IMR-90 (cell line): ENCODE measurements around the gene FPR3. TPM values are rescaled to one million over a fixed set of nuclear protein-coding genes. Genes with fewer than 3 reads are reported as not detected.
"Not testable (repeated sequence)": the region's sequence is repeated elsewhere in the genome, so short reads cannot be mapped to it uniquely, and the experiment has no call there.

ENCODE experiments used
- ATAC-seq: fragments of 200-7000 bp; cut with Tn5 transposase; 2 replicates; pipeline ENCODE4 v1.9.1; 2020; ENCODE audit warnings: low read depth, mild to moderate bottlenecking, moderate library complexity
- BruUV-seq: library from RNA; stranded (reverse); fragments of 400-500 nt; replicated peaks from 2 replicates; lab custom pipeline; 2021; lab: Mats Ljungman, UMichigan
- CTCF ChIA-PET: fragments of 300-600 bp; formaldehyde crosslinking; extraction: SDS; loops from one replicate; lab custom pipeline; 2021; ENCODE audit warnings: antibody characterized with exemption; lab: Yijun Ruan, JAX
- POLR2A ChIA-PET: fragments of 300-600 bp; sonication (Branson Sonifier 250); formaldehyde crosslinking; loops from one replicate; lab custom pipeline; 2022; ENCODE audit warnings: antibody characterized with exemption; ENCODE audit not compliant: unreplicated experiment; lab: Charles Lee
- DNase-seq: peaks from one replicate; pipeline ENCODE4 v3.0.0; 2013
- H2AFZ ChIP-seq: replicated peaks from 2 replicates; pipeline ENCODE3; 2013; ENCODE audit warnings: low read length, mild to moderate bottlenecking; ENCODE audit not compliant: poor library complexity
- H2AK5ac ChIP-seq: 2 replicates; pipeline ENCODE4 v1.6.1; 2013; ENCODE audit warnings: low read depth, low read length, inconsistent platforms
- H2AK9ac ChIP-seq: replicated peaks from 2 replicates; pipeline ENCODE3; 2013; ENCODE audit warnings: mild to moderate bottlenecking, low read depth, low read length, moderate library complexity; ENCODE audit not compliant: poor library complexity
- H2BK120ac ChIP-seq: 2 replicates; pipeline ENCODE4 v1.6.1; 2013; ENCODE audit warnings: low read depth, low read length, inconsistent platforms
- H2BK15ac ChIP-seq: 3 replicates; pipeline ENCODE4 v1.6.1; 2013; ENCODE audit warnings: low read depth, low read length, inconsistent platforms
- H2BK20ac ChIP-seq: 2 replicates; pipeline ENCODE4 v1.6.1; 2013; ENCODE audit warnings: low read depth, mild to moderate bottlenecking, inconsistent platforms, low read length, moderate library complexity
- H2BK5ac ChIP-seq: 2 replicates; pipeline ENCODE4 v1.6.1; 2013; ENCODE audit warnings: mild to moderate bottlenecking, low read depth, low read length, inconsistent platforms; ENCODE audit not compliant: poor library complexity, severe bottlenecking
- H3K14ac ChIP-seq: replicated peaks from 2 replicates; pipeline ENCODE4 v1.6.1; 2013; ENCODE audit warnings: low read depth, low read length, inconsistent platforms
- H3K18ac ChIP-seq: 2 replicates; pipeline ENCODE4 v1.6.1; 2013; ENCODE audit warnings: low read depth, low read length, control low read depth
- H3K23ac ChIP-seq: 2 replicates; pipeline ENCODE4 v1.6.1; 2013; ENCODE audit warnings: low read depth, low read length, inconsistent platforms
- H3K27ac ChIP-seq: 2 replicates; pipeline ENCODE4 v1.5.1; 2013; ENCODE audit warnings: mild to moderate bottlenecking, control low read depth, low read length; ENCODE audit not compliant: insufficient read depth
- H3K27me3 ChIP-seq: 2 replicates; pipeline ENCODE4 v1.6.1; 2013; ENCODE audit warnings: low read length; ENCODE audit not compliant: control insufficient read depth, insufficient read depth
- H3K36me3 ChIP-seq: 2 replicates; pipeline ENCODE4 v1.6.1; 2013; ENCODE audit warnings: low read length, mixed read lengths; ENCODE audit not compliant: control insufficient read depth, insufficient read depth
- H3K4ac ChIP-seq: 2 replicates; pipeline ENCODE4 v1.6.1; 2013; ENCODE audit warnings: low read depth, low read length, inconsistent platforms
- H3K4me1 ChIP-seq: 2 replicates; pipeline ENCODE4 v1.6.1; 2013; ENCODE audit warnings: low read length, mixed read lengths; ENCODE audit not compliant: control insufficient read depth, insufficient read depth
- H3K4me2 ChIP-seq: 2 replicates; pipeline ENCODE4 v1.6.1; 2013; ENCODE audit warnings: low read depth, mild to moderate bottlenecking, control low read depth, low read length, moderate library complexity
- H3K4me3 ChIP-seq: 2 replicates; pipeline ENCODE4 v1.5.1; 2013; ENCODE audit warnings: low read depth, mild to moderate bottlenecking, control low read depth, low read length, moderate library complexity; ENCODE audit not compliant: insufficient read depth
- H3K56ac ChIP-seq: 2 replicates; pipeline ENCODE4 v1.6.1; 2013; ENCODE audit warnings: low read length, inconsistent platforms; ENCODE audit not compliant: insufficient read depth; ENCODE audit errors: extremely low read depth
- H3K79me1 ChIP-seq, 2 experiments: 2 replicates each; pipeline ENCODE4 v1.6.1; 2013; ENCODE audit warnings: low read length in 2 of 2, inconsistent platforms in 1 of 2, low read depth in 1 of 2
- H3K9ac ChIP-seq: 2 replicates; pipeline ENCODE4 v1.6.1; 2013; ENCODE audit warnings: low read depth, low read length, control low read depth
- H3K9me1 ChIP-seq: 2 replicates; pipeline ENCODE4 v1.6.1; 2013; ENCODE audit warnings: low read length, inconsistent platforms; ENCODE audit not compliant: insufficient read depth
- H3K9me3 ChIP-seq: 2 replicates; pipeline ENCODE4 v1.6.1; 2013; ENCODE audit warnings: low read length; ENCODE audit not compliant: control insufficient read depth, insufficient read depth
- H4K20me1 ChIP-seq: 2 replicates; pipeline ENCODE4 v1.6.1; 2013; ENCODE audit warnings: low read length, inconsistent platforms; ENCODE audit not compliant: insufficient read depth
- H4K5ac ChIP-seq: 2 replicates; pipeline ENCODE4 v1.6.1; 2013; ENCODE audit warnings: mild to moderate bottlenecking, low read depth, low read length, control low read depth
- H4K8ac ChIP-seq, 2 experiments: 2 replicates each; pipeline ENCODE4 v1.6.1; 2013; ENCODE audit warnings: low read depth in 2 of 2, low read length in 2 of 2, control low read depth in 1 of 2, inconsistent platforms in 1 of 2
- H4K91ac ChIP-seq: 2 replicates; pipeline ENCODE4 v1.6.1; 2013; ENCODE audit warnings: low read depth, low read length, inconsistent platforms; ENCODE audit not compliant: insufficient read depth
- WGBS, 2 experiments: methylation state at CpG; one replicate each; pipeline versions ENCODE4 v1.1.5 to v1.1.7; 2013; ENCODE audit warnings: missing lambda C conversion rate in 2 of 2; ENCODE audit not compliant: insufficient read length in 1 of 2; ENCODE audit errors: extremely low coverage in 2 of 2; 5-methylcytosine and 5-hydroxymethylcytosine counted together
- dilution Hi-C: fragments of 300-500 bp; cut with HindIII; formaldehyde crosslinking; loops from one replicate; pipeline ENCODE4 v1.14.3; 2018; ENCODE audit warnings: low sequenced_read_pairs; ENCODE audit not compliant: unreplicated experiment
- in situ Hi-C: fragments of 300-500 bp; cut with MboI; formaldehyde crosslinking; loops from 3 replicates; pipeline ENCODE4 v1.14.3; 2019; ENCODE audit warnings: low sequenced_read_pairs, inconsistent platforms, mixed read lengths
- intact Hi-C: fragments of 100-400 bp; cut with micrococcal nuclease; formaldehyde crosslinking; loops from 2 replicates; pipeline ENCODE4 v1.10.0; 2022
- polyA plus RNA-seq, 3 experiments: library from polyadenylated mRNA; depleted of rRNA; stranded (reverse); fragments of >200 nt; gene quantifications; 2 replicates each; pipeline ENCODE4 v1.2.3, GENCODE V29; 2012; ENCODE audit warnings: low replicate concordance in 1 of 3
- total RNA-seq: library from RNA; depleted of rRNA; stranded (reverse); fragments of >200 nt; gene quantifications from 2 replicates; pipeline ENCODE4 v1.2.3, GENCODE V29; 2012

The FPR3 gene
- total and polyA plus RNA-seq, 2 of the 4 experiments (the other 2 are of a cell fraction) = not detected

DNA sequence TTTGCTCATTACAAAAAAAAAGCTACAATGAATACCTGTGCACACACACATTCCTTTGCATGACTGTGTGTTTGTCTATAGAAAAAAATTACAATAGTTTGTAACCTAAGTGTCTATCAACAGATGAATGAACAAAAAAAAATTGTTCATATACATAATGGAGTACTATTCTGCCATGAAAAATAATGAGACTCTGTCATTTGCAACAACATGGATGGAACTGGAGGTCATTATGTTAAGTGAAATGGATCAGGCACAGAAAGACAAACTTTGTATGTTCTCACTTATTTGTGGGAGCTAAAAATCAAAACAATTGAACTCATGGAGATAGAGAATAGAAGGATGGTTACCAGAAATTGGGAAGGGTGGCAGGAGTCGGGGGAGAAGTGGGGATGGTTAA lies 18.4 kb upstream of the FPR3 start:
- H4K5ac ChIP-seq, H3K4ac ChIP-seq, H3K36me3 ChIP-seq, CTCF ChIA-PET, DNase-seq, H2AFZ ChIP-seq, H3K79me1 ChIP-seq, H3K14ac ChIP-seq, H2BK15ac ChIP-seq, H3K9me3 ChIP-seq, H4K91ac ChIP-seq, H4K20me1 ChIP-seq, H2BK5ac ChIP-seq, BruUV-seq, H3K27me3 ChIP-seq, H3K9ac ChIP-seq, H4K8ac ChIP-seq, H3K4me3 ChIP-seq, H2BK120ac ChIP-seq, dilution Hi-C loops, H3K18ac ChIP-seq, POLR2A ChIA-PET, H3K4me1 ChIP-seq, H3K27ac ChIP-seq, H2AK9ac ChIP-seq, ATAC-seq, H3K23ac ChIP-seq, H3K4me2 ChIP-seq, H3K9me1 ChIP-seq, H2BK20ac ChIP-seq, H3K56ac ChIP-seq, H2AK5ac ChIP-seq: not testable (repeated sequence)
- intact Hi-C loops = loop anchor here (5.0 kb wide), 1 partner anchor 439 kb away; no protein-coding TSS in a partner anchor
- in situ Hi-C loops = loop anchor here (10.0 kb wide), 1 partner anchor 112 kb away; no protein-coding TSS in a partner anchor
- WGBS, 2 experiments = no CpG with 5 or more reads among the region's 1 CpG
